Right lobe of liver (tissue), 4 donors: Measurements from ENCODE around the gene GALNT2.
A peak's percentile ranks its signal among the peaks of the same experiment; 100 is the strongest.

ENCODE experiments used
- POLR2A ChIP-seq: fragments of 450-650 bp; IDR thresholded peaks from one replicate; pipeline ENCODE4 v1.6.1; 2017; ENCODE audit warnings: antibody characterized with exemption, mild to moderate bottlenecking
- TF ChIP-seq, protein P1 (sequence below), 4 donors: fragments of 200-600 bp in 3 of 4; fragments of 450-650 bp in 1 of 4; IDR thresholded peaks; one replicate each; pipeline versions ENCODE4 v1.5.1 to v1.8.0; 2016 to 2022; ENCODE audit warnings: antibody characterized with exemption in 4 of 4, mild to moderate bottlenecking in 2 of 4
- donor health status: DM: no; HTN: no; CAD: no.
- donor health status: DM: no; HTN: no; CAD: no.
- donor health status: DM: no; HTN: yes; CAD: no.

DNA sequence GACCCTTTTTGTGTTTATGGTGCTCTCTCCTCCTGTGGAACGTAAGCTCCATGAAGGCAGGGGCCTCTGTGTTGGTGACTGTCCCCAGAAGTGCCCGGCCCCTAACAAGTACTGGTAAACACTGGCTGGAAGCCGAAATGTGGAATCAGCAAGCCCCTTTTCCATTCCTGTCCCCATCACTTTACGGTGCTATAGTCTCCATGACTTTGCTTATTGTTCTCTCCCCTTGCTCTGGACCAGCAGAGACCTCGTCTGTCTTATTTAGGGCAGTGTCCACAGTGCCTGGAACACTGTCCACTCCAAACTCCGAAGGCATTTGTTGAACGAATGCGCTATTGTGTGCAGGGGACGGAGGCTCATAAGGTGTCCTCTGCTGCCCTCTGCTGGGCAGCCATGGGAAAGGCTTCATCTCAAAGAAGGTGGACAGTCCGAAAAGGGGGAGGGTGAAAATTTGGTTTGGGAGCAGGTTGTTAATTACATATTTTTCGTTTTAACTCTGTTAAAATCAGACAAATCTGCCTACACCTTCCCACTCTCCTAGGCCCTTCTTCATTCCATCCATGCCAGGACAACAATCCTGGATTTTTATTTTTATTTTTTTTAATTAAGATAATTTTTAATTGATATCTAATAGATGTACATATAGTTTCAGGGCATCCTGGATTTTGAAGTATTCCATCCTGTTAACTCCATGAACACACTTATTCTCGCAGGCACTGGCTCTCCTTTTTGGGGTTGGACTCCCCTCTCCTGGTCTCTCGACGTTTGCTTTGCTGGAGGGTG lies 243.5 kb downstream of the GALNT2 start:
- TF ChIP-seq, protein P1, sequence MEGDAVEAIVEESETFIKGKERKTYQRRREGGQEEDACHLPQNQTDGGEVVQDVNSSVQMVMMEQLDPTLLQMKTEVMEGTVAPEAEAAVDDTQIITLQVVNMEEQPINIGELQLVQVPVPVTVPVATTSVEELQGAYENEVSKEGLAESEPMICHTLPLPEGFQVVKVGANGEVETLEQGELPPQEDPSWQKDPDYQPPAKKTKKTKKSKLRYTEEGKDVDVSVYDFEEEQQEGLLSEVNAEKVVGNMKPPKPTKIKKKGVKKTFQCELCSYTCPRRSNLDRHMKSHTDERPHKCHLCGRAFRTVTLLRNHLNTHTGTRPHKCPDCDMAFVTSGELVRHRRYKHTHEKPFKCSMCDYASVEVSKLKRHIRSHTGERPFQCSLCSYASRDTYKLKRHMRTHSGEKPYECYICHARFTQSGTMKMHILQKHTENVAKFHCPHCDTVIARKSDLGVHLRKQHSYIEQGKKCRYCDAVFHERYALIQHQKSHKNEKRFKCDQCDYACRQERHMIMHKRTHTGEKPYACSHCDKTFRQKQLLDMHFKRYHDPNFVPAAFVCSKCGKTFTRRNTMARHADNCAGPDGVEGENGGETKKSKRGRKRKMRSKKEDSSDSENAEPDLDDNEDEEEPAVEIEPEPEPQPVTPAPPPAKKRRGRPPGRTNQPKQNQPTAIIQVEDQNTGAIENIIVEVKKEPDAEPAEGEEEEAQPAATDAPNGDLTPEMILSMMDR (IDR thresholded peaks at IDR 0.05), result peak; percentile 91 to 97 (median 94)
- no peak for TF ChIP-seq POLR2A
